HG03342 (cell line): ENCODE measurements around the gene ABCC1.
"Not testable (repeated sequence)": the region's sequence is repeated elsewhere in the genome, so short reads cannot be mapped to it uniquely, and the experiment has no call there.

Experiments used
- ATAC-seq: cut with Tn5 transposase; IDR thresholded peaks from one replicate; pipeline ENCODE4 v1.9.1; 2021; ENCODE audit warnings: mild to moderate bottlenecking, moderate library complexity; ENCODE audit not compliant: unreplicated experiment

Gene ABCC1

GRCh38 chr16:16102738-16103137 lies 153.3 kb downstream of the ABCC1 start:
- ATAC-seq, result no peak

- ATAC-seq, result not testable (repeated sequence)
Observed at GRCh38 chr16:16104132-16104803, 154.9 kb downstream of the ABCC1 start.

GRCh38 chr16:16104804-16105141 lies 155.4 kb downstream of the ABCC1 start:
- not testable (repeated sequence) for ATAC-seq

GRCh38 chr16:16105646-16106045 lies 156.2 kb downstream of the ABCC1 start:
- no peak for ATAC-seq

- ATAC-seq, result no peak
Observed at GRCh38 chr16:16106466-16106865, 157.1 kb downstream of the ABCC1 start.

- no peak for ATAC-seq
Observed at GRCh38 chr16:16107839-16108238, 158.4 kb downstream of the ABCC1 start.

- no peak for ATAC-seq
Observed at GRCh38 chr16:16108759-16109158, 159.3 kb downstream of the ABCC1 start.

- no peak for ATAC-seq
Observed at GRCh38 chr16:16109453-16110110, 160.2 kb downstream of the ABCC1 start.

- no peak for ATAC-seq
Observed at GRCh38 chr16:16110111-16110490, 160.7 kb downstream of the ABCC1 start.

GRCh38 chr16:16111639-16112038 lies 162.2 kb downstream of the ABCC1 start:
- no peak for ATAC-seq

GRCh38 chr16:16112450-16113053 lies 163.1 kb downstream of the ABCC1 start:
- ATAC-seq, result no peak

GRCh38 chr16:16113076-16113475 lies 163.7 kb downstream of the ABCC1 start:
- no peak for ATAC-seq

GRCh38 chr16:16116841-16117240 lies 167.4 kb downstream of the ABCC1 start:
- no peak for ATAC-seq

GRCh38 chr16:16118337-16118736 lies 168.9 kb downstream of the ABCC1 start:
- no peak for ATAC-seq

GRCh38 chr16:16120044-16120381 lies 170.6 kb downstream of the ABCC1 start:
- no peak for ATAC-seq

GRCh38 chr16:16120382-16121184 lies 171.2 kb downstream of the ABCC1 start:
- ATAC-seq, result no peak

GRCh38 chr16:16121185-16121727 lies 171.8 kb downstream of the ABCC1 start:
- no peak for ATAC-seq

- no peak for ATAC-seq
Observed at GRCh38 chr16:16122264-16122663, 172.8 kb downstream of the ABCC1 start.

- ATAC-seq, result no peak
Observed at GRCh38 chr16:16124438-16124837, 175.0 kb downstream of the ABCC1 start.

GRCh38 chr16:16124974-16125373 lies 175.6 kb downstream of the ABCC1 start:
- ATAC-seq, result no peak

GRCh38 chr16:16126896-16127295 lies 177.5 kb downstream of the ABCC1 start:
- ATAC-seq, result no peak
